ENCODE results near the gene TNPO3.
"Not testable (repeated sequence)": the region's sequence is repeated elsewhere in the genome, so short reads cannot be mapped to it uniquely, and the experiment has no call there.

TNPO3 gene

DNA sequence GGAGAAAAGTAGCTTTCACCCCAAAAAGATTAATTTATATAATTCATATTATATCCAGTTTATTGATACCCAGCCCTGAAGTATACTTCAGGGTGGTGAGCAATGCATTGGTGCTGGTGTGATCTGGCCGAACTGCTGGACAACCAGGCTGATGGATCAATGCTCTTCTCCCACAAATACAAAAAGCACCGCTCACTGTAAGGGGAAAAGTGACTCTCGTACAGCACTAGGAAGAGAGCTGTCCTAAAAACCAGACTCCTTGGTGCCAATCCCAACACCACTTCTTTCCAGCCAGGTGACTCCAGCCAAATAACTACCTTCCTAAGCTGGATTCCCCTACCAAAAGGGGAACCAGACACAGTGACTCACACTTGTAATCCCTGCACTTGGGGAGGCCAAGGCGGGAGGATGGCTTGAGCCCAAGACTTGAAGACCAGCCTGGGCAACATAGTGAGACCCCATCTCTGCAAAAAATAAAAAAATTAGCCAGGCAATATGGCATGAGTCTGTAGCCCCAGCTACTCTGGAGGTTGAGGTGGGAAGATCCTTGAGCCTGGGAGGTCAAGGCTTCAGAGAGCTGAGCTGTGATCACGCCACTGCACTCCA, 13.1 kb upstream of the TNPO3 start:
- FAIRE-seq, result no peak

DNA sequence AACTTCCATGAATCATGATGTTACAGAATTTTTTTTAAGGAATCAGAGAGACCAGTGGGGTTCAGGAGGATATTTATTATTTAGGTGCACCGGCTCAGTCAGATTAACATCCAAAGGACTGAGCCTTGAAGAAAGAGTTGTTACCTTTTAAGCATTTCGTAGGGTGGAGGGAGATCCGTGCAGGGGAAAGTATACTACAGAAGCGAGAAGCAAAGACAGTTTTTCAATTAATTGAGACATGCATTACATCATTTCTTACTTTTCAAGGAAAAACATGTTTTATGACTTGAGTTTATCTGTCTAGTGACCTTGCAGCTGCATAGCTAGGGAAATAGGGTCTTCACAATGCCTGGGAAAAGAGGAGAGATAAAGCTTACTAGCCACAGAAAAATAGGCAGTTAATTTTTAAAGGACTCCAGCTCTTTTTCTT, 12.2 kb upstream of the TNPO3 start:
- FAIRE-seq, result not testable (repeated sequence)

- FAIRE-seq, result no peak
Measured at GRCh38 chr7:129066290-129067131, 11.6 kb upstream of the TNPO3 start.

GRCh38 chr7:129055861-129056464, 1.1 kb upstream of the TNPO3 start:
- no peak for FAIRE-seq

DNA sequence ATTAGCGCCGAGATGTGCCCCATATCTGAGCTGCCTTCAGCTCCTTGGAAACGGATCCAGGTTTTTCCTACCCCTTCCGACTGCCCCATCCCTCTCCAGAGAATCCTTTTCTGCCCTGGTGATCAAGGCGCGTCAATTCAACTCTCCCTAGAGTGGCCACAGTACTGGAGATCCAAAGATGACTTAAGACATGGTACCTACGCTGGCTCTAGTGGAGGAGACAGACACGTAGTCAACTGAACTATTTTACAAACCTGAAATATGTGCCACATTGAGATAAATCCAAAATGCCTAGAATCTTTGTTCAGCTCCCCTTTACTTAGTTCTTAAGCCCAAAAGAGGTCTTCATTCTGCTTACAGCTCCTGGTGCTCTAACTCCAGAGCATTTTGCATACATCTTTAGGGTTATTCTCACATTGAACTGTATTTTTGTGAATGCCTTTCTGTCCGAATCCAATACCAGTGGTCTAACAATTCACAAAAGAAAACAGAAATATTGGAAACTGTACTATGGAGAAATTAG, 444 bp upstream of the TNPO3 start:
- FAIRE-seq, result no peak

GRCh38 chr7:129053938-129054437, 923 bp downstream of the TNPO3 start:
- FAIRE-seq, result no peak

DNA sequence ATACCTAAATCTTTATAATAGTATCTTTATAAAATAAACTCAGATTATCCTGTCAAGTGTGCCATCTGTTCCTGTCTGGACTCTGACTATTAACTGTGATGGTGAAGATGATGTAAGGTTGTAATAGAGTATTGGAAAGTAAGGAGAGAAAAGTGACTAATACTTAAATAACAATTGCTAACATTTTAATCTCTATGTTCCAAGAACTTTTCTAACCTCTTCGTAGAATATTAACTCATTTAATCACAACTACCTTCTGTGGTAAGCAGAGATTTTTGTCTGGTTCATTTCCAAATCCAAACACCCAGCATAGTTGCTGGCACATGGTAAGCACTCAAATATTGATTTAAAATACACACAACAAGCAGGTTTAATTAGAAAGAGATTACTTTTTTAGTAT, 2.5 kb downstream of the TNPO3 start:
- FAIRE-seq, result no peak

DNA sequence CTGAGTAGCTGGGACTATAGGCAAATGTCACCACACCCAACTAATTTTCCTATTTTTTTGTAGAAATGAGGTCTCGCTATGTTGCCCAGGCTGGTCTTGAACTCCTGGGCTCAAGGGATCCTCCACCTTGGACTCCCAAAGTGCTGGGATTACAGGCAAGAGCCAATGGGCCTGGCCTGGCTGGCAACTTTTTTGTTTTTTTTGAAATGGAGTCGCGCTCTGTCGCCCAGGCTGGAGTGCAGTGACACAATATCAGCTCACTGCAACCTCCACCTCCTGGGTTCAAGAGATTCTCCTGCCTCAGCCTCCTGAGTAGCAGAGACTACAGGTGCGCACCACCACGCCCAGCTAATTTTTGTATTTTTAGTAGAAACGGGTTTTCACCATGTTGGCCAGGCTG, 3.5 kb downstream of the TNPO3 start:
- FAIRE-seq, result not testable (repeated sequence)

- FAIRE-seq, result no peak
Measured at GRCh38 chr7:129047761-129048160, 7.2 kb downstream of the TNPO3 start.

DNA sequence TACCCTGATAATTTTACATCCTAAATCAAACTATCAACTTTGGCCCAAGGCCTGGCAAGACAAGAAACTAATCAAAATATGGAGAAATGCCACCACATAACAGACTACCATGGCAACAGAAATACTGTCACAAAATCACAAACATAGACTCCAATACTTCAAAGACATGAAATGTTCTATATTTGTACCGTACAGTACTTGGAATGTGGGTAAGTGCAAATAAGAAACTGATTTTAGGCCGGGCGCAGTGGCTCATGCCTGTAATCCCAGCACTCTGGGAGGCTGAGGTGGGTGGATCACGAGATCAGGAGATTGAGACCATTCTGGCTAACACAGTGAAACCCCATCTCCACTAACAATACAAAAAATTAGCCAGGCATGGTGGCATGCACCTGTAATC, 9.2 kb downstream of the TNPO3 start:
- FAIRE-seq, result no peak

DNA sequence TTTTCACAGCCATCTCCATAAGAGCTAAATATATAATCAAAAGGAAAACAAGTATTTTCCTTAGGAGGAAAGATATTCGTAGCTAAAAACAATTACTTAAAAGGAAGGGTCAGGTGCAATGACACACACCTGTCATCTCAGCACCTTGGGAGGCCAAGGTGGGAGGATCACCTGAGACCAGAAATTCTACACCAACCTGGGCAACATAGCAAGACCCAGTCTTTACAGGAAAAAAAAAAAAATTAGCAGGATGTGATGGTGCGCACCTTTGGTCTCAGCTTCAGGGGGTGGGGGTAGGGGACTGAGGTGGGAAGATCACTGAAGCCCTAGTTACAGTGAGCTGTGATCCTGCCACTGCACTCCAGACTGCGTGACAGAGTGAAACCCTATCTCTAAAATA, 11.9 kb downstream of the TNPO3 start:
- FAIRE-seq, result no peak

- FAIRE-seq, result no peak
Measured at GRCh38 chr7:129041142-129042085, 13.5 kb downstream of the TNPO3 start.

DNA sequence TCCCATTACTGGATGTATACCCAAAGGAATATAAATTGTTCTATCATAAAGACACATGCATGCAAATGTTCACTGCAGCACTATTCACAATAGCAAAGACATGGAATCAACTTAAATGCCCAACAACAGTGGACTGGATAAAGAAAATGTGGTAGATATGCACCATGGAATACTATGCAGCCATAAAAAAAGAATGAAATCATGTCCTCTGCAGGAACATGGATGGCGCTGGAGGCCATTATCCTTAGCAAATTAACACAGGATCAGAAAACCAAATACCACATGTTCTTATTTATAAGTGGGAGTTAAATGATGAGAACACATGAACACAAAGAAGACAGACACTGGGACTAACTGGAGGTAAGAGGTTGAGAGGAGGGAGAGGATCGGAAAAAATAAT, 16.4 kb downstream of the TNPO3 start:
- FAIRE-seq, result not testable (repeated sequence)

DNA sequence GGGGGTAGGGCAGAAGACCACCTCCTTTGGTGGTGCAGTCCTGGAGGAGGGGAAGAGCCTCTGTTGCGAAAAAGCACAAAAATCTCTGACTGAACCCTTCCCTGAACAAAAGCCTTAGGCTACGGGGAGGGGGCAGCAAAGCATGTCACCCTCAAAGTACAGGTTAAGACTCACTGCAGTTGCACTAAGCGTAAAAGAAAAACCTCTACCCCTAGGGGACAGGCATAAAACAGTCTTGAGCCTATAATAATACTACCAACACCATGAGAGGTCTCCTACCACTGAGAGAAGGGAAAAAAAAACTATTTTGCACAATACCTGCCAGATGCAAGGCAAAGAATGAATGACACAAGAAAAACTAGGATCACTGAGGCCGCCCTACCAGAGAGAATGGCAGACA, 17.3 kb downstream of the TNPO3 start:
- no peak for FAIRE-seq

GRCh38 chr7:129032017-129032416, 22.9 kb downstream of the TNPO3 start:
- no peak for FAIRE-seq

GRCh38 chr7:129030440-129030839, 24.5 kb downstream of the TNPO3 start:
- no peak for FAIRE-seq

- FAIRE-seq, result no peak
Measured at GRCh38 chr7:129024125-129024524, 30.8 kb downstream of the TNPO3 start.

DNA sequence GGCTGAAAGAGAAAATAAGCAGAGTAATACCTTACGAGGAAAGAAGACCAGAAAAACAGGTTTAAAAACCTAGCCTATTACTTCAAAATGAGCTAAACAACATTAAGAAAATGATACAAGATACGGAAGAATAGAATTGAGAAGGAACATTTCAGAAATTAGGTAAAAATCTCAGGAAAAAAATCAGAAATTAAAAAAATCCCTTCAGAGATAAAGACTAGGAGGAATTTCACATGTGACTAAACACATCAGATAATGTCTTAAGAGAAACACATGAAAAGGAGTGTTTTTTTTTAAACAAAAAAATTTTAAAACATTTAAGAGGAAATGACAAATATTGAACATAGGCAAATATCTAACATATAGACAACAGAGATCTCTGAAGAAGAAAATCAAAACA, 33.3 kb downstream of the TNPO3 start:
- no peak for FAIRE-seq

DNA sequence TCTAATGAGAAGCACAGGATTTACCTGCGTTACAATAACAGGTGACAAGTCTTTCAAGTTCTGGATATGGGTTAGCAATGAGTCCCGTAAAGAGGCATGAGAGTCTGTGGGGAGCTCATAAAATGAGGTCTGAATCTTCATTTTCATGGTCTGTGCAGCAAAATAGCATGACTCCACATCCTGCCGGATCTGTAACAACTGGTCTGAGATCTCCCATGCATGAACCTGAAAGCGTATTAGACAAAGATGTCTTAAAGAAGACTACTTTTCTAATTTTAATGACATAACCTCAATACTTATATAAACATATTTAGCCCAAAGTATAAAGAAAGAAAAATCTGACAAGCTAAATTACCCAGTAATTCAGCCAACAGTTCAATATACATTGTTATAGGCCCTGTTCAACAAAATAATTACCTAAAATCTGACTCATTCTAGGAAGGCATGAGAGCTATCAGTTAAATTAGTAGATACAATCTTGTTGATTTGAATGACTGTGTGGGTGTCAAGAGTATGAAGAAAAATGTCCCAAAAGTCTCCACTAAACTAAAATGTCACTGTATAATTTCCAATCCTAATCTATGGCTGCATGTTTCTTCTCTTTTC, 36.9 kb downstream of the TNPO3 start:
- no peak for FAIRE-seq

DNA sequence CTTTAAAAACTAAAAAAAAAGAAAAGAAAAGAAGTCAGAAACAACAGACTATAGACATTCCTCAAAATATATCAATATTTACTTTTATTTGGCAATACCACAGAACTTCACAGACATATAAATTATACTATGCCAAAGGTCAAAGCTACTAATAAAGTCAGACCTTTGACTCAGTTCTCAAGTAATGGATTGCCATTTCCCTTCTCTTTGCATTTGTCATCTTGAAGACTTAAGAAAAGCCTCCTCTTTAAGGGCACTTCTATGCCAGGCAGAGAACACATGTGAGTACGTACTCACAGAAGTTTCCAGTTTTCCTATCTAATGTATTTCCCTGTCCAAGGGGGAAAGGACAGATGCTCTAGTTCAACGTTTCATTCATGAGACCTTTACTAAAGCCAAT, 37.6 kb downstream of the TNPO3 start:
- FAIRE-seq, result no peak

GRCh38 chr7:129014501-129015101, 40.3 kb downstream of the TNPO3 start:
- no peak for FAIRE-seq
